ENCODE measurements around the gene NELL2.

DNA sequence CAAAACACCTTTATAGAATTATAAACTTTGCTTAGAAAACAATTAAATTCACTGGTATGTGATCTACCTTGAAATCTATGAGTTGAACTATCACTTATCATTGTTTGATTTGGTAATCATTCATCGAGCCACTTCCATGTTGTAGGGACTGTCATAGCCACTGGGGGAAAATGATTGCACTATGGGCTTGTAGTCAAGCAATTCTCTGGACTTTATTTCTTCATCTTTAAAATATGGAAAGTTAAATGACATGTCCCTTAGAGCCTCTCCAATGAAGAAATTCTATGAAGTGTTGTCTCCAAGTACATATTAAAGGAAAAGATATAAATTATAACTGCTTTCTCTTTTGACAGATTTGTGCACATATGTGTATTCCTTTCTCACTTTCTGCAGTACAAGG lies 97.3 kb downstream of the NELL2 start:
- TF ChIP-seq, protein P1, sequence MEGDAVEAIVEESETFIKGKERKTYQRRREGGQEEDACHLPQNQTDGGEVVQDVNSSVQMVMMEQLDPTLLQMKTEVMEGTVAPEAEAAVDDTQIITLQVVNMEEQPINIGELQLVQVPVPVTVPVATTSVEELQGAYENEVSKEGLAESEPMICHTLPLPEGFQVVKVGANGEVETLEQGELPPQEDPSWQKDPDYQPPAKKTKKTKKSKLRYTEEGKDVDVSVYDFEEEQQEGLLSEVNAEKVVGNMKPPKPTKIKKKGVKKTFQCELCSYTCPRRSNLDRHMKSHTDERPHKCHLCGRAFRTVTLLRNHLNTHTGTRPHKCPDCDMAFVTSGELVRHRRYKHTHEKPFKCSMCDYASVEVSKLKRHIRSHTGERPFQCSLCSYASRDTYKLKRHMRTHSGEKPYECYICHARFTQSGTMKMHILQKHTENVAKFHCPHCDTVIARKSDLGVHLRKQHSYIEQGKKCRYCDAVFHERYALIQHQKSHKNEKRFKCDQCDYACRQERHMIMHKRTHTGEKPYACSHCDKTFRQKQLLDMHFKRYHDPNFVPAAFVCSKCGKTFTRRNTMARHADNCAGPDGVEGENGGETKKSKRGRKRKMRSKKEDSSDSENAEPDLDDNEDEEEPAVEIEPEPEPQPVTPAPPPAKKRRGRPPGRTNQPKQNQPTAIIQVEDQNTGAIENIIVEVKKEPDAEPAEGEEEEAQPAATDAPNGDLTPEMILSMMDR (IDR thresholded peaks at IDR 0.05) = no peak
- TF ChIP-seq POLR2AphosphoS5 (IDR thresholded peaks at IDR 0.05) (no peak), EP300 (IDR thresholded peaks at IDR 0.05) (no peak)

Measured in esophagus muscularis mucosa (tissue), 4 donors.